GM21423 (cell line): ENCODE measurements around the gene CLDN10.
"Not testable (repeated sequence)": the region's sequence is repeated elsewhere in the genome, so short reads cannot be mapped to it uniquely, and the experiment has no call there.

Experiments used
- ATAC-seq: cut with Tn5 transposase; IDR thresholded peaks from one replicate; pipeline ENCODE4 v1.9.1; 2021; ENCODE audit warnings: mild to moderate bottlenecking, moderate library complexity; ENCODE audit not compliant: unreplicated experiment

The CLDN10 gene

DNA sequence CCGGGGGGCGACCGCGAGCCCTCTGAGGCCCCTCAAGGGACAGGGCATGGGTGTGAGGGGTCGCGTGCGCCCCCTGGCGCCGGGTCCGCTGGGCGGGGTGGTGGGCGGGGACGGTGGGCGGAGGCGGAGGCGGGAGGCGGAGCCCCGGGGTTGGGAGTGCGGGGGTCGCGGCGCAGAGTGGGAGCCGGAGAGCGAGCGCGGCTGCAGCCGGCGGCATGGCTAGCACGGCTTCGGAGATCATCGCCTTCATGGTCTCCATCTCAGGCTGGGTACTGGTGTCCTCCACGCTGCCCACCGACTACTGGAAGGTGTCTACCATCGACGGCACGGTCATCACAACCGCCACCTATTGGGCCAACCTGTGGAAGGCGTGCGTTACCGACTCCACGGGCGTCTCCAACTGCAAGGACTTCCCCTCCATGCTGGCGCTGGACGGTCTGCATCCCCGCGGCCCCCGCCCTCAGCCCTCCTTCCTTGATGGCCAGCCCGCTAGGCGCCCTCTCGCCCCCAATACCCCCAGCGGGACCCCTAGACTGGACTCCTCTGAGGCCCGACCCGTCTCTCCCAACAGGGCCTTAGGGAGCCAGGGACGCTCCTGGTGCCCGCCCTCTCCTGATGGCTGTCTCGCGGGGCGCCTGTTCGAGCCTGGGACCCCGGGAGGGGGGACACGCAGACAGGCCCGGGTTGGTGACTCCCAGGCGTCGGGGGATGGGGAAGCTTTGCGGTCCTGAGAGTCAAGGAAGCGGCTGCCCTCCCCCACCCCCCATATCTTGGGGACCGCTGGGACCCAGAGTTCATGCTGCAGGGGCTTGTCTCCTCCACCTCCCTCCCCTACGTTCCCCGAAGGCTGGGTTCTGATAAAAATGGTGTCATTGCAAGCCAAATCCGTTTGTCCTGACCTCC is at the start of gene CLDN10:
CLDN10 (plus strand) TSS at position 182 of the 903 bp plus-strand sequence; CDS start at position 216, 34 bp downstream.
- ATAC-seq, result no peak

DNA sequence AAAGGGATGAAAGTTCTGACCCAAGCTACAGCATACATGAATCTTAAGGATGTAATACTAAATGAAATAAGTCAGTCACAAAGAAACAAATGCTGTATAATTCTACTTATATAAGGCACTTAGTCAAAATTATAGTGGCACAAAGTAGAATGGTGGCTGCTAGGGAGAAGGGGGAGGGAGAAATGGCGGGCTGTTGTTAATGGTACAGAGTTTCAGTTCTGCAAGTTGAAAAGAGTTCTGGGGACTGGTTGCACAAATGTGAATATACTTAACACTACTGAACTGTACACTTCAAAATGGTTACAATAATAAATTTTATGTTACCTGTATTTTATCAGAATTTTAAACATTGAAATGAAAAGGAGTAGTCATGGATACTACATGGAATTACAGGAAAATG is 48.9 kb upstream of the CLDN10 start:
- ATAC-seq, result no peak

- ATAC-seq, result no peak
Observed at GRCh38 chr13:95505265-95505664, 47.3 kb upstream of the CLDN10 start.

DNA sequence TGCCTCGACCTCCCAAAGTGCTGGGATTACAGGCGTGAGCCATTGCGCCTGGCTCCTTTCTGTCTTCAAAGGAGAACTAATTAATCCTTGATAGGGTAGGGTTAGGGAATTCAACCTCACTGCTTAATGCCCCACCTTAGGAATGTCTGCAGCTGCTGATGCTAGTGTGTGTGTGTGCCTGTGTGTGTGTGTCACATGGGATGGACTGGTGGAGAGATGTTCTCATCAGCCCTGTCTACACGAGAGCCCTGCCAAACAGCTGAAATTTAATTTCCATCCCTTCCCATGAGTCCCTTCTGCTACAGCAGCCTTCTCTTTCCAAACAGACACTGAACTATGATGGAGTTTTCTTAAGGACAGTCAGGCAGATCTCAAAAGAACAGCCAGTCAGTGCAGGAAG is 46.5 kb upstream of the CLDN10 start:
- no peak for ATAC-seq

DNA sequence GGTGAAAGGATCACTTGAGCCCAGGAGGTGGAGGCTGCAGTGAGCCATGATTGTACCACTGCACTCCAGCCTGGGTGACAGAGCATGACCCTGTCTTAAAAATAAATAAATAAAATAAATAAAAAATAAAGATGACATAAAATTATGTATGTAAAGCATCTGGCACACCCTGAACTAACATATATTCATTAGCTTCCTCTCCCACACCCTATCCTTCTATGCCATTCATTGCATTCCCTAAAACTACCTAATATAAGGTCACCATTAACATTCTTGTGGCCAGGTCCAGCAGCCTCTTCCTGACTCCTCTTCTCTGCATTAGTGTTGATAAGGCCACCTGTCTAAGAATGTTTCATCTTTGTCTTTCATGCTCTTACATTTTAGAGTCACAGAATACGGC is 44.5 kb upstream of the CLDN10 start:
- ATAC-seq, result no peak

DNA sequence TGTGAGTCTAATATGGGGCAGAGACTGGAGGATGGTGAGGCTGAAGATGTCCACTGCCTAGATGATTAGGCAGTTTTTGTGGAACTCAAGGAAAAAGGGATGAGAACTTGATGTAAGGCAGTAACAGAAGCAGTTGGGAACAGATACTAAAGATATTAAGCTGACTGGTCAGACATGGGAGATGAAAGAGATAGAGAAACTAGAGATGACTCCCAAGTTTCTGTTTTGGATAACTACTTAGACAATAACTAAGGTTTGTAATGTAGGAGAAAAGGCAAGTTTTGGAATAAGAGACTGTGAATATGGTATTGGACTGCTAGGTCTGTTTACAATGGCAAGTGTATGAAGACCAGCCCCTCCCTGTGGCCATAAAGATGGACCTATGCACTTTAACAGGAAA is 43.5 kb upstream of the CLDN10 start:
- ATAC-seq, result no peak

GRCh38 chr13:95509521-95510310 is 42.8 kb upstream of the CLDN10 start:
- no peak for ATAC-seq

DNA sequence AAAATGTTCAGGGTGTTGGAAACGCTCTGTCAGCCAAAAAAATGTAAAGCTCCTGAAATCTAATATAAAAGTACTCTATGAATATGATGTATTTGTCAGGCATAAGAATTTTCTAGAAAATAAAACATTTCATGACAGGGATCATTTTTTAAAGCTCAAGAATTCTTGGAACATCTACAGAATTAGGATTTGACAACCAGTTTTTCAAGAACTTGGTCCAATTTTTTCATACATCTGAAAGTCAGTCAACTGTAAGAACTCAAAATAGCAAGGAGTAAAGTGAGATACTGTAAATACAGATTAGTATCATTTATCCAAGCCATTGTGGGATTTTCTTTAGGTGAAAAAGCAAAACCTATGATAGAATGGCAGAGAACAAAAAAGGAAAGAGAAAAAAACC is 41.6 kb upstream of the CLDN10 start:
- ATAC-seq, result no peak

DNA sequence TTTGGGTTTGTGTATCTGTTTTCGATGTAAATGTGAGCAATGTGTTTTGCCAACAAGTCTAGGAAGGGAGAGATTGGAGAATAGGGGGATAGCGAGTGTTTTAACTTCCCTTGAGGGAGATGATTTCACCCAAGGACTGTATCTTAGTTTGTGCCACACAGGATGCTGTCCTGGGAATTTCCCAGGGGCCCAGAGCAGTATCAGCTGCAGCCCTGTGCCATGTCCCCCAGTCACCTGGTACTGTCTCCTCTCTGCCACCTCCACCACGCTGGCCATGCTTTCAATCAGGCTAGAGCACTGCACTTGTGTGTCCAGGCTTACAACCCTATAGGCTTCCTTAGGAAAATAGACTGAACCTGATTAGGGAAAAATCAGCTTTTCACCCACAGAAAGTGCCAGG is 40.1 kb upstream of the CLDN10 start:
- no peak for ATAC-seq

DNA sequence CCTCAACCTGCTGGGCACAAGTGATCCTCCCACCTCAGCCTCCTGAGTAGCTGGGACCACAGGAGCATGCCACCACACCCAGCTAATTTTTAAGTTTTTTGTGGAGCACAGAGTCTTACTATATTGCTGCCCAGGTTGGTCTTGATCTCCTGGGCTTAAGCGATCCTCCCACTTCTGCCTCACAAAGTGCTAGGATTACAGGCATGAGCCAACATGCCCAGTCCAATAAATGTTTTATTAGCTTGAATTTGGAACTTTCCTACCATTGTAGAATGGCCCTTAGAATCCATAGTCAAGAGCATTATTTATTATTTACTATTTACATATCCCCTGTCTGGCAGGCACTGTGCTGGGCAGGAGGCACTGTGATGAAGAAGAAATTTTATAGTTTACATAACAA is 39.6 kb upstream of the CLDN10 start:
- ATAC-seq, result no peak

DNA sequence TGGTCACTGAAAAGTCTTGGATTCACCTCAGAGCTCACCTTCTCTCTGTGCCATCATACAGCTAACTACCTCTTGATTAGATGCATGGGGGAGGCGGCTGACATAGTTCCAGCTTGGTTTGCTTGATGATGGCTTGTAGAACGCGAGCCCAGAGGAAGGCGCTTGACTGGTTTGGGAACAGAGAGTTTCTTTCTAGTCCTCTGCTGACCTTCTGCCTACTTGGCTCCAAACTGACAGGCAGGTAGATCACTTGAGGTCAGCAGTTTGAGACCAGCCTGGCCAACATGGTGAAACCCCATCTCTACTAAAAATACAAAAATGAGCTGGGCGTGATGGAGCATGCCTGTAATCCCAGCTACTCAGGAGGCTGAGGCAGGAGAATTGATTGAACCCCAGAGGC is 36.9 kb upstream of the CLDN10 start:
- ATAC-seq, result not testable (repeated sequence)

- no peak for ATAC-seq
Observed at GRCh38 chr13:95516021-95516420, 36.5 kb upstream of the CLDN10 start.

DNA sequence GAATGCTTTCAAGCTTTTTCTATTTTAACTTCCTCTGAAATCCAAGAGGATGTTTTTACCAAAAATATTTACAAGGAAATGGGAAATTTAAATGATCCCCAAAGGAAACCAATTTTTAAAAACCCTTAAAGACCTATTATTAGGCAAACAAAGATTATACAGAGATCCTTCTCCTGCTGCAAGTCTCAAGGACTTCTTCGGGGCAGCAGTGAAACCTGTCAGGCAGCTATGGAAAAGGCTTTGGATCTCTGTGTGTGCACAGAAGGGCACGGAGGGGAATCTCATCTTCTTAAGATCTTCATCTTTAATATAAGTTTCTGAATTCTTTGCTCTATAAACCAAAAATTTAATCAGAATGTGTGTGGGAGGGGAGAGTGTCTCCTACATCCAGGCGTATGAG is 36.0 kb upstream of the CLDN10 start:
- no peak for ATAC-seq

DNA sequence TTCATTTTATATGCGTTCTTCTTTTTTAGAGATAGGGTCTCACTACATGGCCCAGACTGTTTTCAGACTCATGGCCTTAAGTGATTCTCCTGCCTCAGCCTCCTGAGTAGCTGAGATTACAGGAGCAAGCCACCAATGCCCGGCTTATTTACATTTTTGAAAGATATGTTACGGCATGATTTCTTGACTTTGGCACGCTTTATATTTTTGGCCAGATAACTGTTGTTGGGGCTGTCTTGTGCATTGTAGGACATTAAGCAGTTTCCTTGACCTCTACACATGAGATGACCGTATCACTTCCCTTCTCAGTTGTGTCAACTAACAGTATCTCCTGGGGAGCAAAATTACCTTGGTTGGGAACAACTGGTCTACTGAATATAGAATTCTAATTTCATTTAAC is 28.9 kb upstream of the CLDN10 start:
- no peak for ATAC-seq

- ATAC-seq, result no peak
Observed at GRCh38 chr13:95524264-95524901, 28.1 kb upstream of the CLDN10 start.

- ATAC-seq, result no peak
Observed at GRCh38 chr13:95527955-95528354, 24.6 kb upstream of the CLDN10 start.

GRCh38 chr13:95530178-95530577 is 22.3 kb upstream of the CLDN10 start:
- no peak for ATAC-seq

GRCh38 chr13:95533545-95534160 is 18.9 kb upstream of the CLDN10 start:
- no peak for ATAC-seq

DNA sequence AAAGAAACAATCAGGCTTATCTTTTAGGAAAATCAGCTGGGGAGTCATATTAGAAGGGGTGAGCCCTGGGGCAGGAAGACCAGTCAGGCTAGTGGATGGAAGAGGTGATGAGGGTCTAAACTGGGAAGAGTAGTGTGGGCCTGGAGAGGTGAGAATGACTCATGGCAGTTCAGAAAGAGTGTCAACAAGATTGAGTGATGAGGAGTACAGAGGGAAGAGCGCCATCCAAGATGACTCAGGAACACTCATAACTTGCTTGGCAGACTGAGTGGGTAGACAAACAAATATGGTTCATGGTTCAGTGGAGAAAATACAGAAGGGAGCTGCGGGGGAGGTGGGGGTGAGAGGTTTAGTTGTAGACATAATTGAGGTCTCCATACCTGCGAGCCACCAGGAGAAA is 17.3 kb upstream of the CLDN10 start:
- ATAC-seq, result peak; percentile 44

- no peak for ATAC-seq
Observed at GRCh38 chr13:95536632-95537241, 15.8 kb upstream of the CLDN10 start.

DNA sequence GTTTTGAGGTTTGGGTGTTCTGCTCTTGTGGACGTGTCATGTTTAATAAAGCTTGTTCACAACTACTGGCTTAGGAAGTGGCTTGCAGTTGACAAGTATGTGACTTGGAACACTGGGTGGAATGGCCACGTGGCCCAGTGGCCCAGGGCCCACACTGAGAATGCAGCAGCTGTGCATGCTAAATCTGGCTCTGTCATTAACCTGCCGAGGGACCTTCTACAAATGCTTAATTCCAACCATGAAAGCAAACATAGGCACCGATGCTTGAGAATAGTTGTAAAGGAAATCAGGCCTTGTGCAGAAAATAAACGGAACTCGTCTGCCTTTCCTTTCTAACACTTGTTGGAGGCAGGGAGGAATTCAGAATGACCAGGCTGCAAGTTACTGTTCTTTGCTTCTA is 11.6 kb upstream of the CLDN10 start:
- ATAC-seq, result no peak
